Measurements from ENCODE around the gene CNTN4. TPM values are rescaled to one million over a fixed set of nuclear protein-coding genes. Genes with fewer than 3 reads are reported as not detected.

The CNTN4 gene
- total and polyA plus RNA-seq, 2 donors (not counting 3 experiments of a cell fraction or from before 2014, with no cell fraction given) = not detected

DNA sequence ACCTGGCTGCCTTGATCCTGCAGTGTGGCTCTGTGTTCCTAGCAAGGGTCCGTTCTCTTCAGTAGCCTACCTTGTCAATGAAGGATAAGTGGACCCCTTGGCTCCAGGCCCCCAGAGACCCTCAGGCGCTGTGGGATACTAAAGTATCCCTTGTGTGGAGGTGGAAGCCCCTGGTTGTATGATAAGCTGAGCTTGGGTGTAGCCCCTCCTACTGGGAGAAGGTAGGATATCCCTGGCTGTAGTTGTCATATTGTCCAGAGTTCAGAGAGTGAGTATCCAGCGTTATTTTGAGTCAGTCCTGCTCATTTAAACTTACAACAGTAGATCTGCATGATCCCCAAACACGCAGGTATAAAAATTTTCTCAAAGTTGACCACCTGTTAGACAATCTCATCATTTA is 496.8 kb downstream of the CNTN4 start:
- CTCF ChIA-PET = no interaction called here

More for the DNA sequence above, 496.8 kb downstream of the CNTN4 start:
- H3K27me3 ChIP-seq (ENCODE audit: control insufficient read depth in 2 of 2, insufficient read depth in 2 of 2, low read length in 2 of 2) = no peaks in the 10 kb centered on the region
- no peak overlapping the region for H3K27ac ChIP-seq (ENCODE audit: insufficient read depth, low read depth, low read length)
- H4K20me1 ChIP-seq (replicated peaks; ENCODE audit: control insufficient read depth, extremely low read depth, insufficient read depth, low read length) = no peaks in the 10 kb centered on the region
- BruUV-seq (replicated peaks) = no TSS peak
- peaks cover 7% of the 10 kb centered on the region for H3K9me3 ChIP-seq (replicated peaks; ENCODE audit: control insufficient read depth, insufficient read depth, low read length)
- TF ChIP-seq EZH2 (IDR thresholded peaks at IDR 0.05; ENCODE audit: borderline replicate concordance, low read depth, low read length, severe bottlenecking) (no peak), POLR2AphosphoS5 (IDR thresholded peaks at IDR 0.05; ENCODE audit: insufficient read depth, low read depth, low read length) (no peak), MYC (IDR thresholded peaks at IDR 0.05; ENCODE audit: low read depth, low read length) (no peak), GATA2 (IDR thresholded peaks at IDR 0.05; ENCODE audit: insufficient read depth, insufficient read length, low read depth, low read length) (no peak), FOS (IDR thresholded peaks at IDR 0.05; ENCODE audit: borderline replicate concordance, insufficient read depth, low read length) (no peak), JUN (IDR thresholded peaks at IDR 0.05; ENCODE audit: borderline replicate concordance, insufficient read depth, insufficient read length, low read depth) (no peak), POLR2A (IDR thresholded peaks at IDR 0.05; ENCODE audit: low read depth, low read length) (no peak)
- TF ChIP-seq, protein P1, sequence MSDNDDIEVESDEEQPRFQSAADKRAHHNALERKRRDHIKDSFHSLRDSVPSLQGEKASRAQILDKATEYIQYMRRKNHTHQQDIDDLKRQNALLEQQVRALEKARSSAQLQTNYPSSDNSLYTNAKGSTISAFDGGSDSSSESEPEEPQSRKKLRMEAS (IDR thresholded peaks at IDR 0.05; ENCODE audit: insufficient read depth, insufficient read length) = no peak
- TF ChIP-seq, protein P2, sequence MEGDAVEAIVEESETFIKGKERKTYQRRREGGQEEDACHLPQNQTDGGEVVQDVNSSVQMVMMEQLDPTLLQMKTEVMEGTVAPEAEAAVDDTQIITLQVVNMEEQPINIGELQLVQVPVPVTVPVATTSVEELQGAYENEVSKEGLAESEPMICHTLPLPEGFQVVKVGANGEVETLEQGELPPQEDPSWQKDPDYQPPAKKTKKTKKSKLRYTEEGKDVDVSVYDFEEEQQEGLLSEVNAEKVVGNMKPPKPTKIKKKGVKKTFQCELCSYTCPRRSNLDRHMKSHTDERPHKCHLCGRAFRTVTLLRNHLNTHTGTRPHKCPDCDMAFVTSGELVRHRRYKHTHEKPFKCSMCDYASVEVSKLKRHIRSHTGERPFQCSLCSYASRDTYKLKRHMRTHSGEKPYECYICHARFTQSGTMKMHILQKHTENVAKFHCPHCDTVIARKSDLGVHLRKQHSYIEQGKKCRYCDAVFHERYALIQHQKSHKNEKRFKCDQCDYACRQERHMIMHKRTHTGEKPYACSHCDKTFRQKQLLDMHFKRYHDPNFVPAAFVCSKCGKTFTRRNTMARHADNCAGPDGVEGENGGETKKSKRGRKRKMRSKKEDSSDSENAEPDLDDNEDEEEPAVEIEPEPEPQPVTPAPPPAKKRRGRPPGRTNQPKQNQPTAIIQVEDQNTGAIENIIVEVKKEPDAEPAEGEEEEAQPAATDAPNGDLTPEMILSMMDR (IDR thresholded peaks at IDR 0.05; ENCODE audit: extremely low read depth in 1 of 2, insufficient read depth in 1 of 2, low read depth in 1 of 2, low read length in 2 of 2) = no peak
- DNase-seq (ENCODE audit: low read depth, low spot score) (no peak), FAIRE-seq (no peak)
- no peaks in the 10 kb centered on the region for H3K79me2 ChIP-seq (ENCODE audit: control insufficient read depth, insufficient read depth, low read length)
- no peak overlapping the region for H3K9ac ChIP-seq (replicated peaks; ENCODE audit: extremely low read depth, insufficient read depth, low read length)
- intact Hi-C loops (cut with micrococcal nuclease) = no loop called here
- H3K36me3 ChIP-seq (ENCODE audit: control insufficient read depth in 2 of 2, extremely low read depth in 1 of 2, insufficient read depth in 2 of 2, low read length in 2 of 2) = no peaks in the 10 kb centered on the region
- no peak overlapping the region for H3K4me2 ChIP-seq (ENCODE audit: insufficient read depth, low read length)
- H3K4me1 ChIP-seq (ENCODE audit: control insufficient read depth, extremely low read depth, insufficient read depth, low read length) = no peaks in the 10 kb centered on the region
- POLR2A ChIA-PET = no interaction called here
- no peaks in the 10 kb centered on the region for H3K9me1 ChIP-seq (replicated peaks; ENCODE audit: control insufficient read depth, extremely low read depth, insufficient read depth, low read length)
- H3K4me3 ChIP-seq (replicated peaks in 1 of 3; ENCODE audit: insufficient read depth in 1 of 3, low read depth in 1 of 3, low read length in 3 of 3) = no peak overlapping the region
- no peak overlapping the region for H2AFZ ChIP-seq (ENCODE audit: low read depth, low read length)
- dilution Hi-C loops (cut with MboI; ENCODE audit: extremely low pct_ligation_motif_present, low sequenced_read_pairs) = no loop called here

Data from endothelial cell of umbilical vein (primary cell).